Smooth muscle cell (in vitro differentiated cells): Measurements from ENCODE around the gene WSCD2. TPM values are rescaled to one million over a fixed set of nuclear protein-coding genes. Genes with fewer than 3 reads are reported as not detected.

ENCODE experiments used
- DNase-seq: peaks from one replicate; lab custom pipeline; 2025; ENCODE audit not compliant: unreplicated experiment; lab: John Stamatoyannopoulos, UW
- H2AFZ ChIP-seq: fragments of 200-600 bp; sonication (generic); 2 replicates; pipeline ENCODE4 v1.6.0; 2016; ENCODE audit warnings: antibody characterized with exemption, low read depth, mild to moderate bottlenecking
- H3F3A ChIP-seq: fragments of 200-600 bp; sonication (generic); 2 replicates; pipeline ENCODE4 v1.6.0; 2017; ENCODE audit warnings: antibody characterized with exemption, low read depth
- H3K27ac ChIP-seq: fragments of 200-600 bp; sonication (generic); 2 replicates; pipeline ENCODE4 v1.5.1; 2016; ENCODE audit warnings: low read depth, mild to moderate bottlenecking
- H3K27me3 ChIP-seq: fragments of 200-600 bp; sonication (generic); 2 replicates; pipeline ENCODE4 v1.6.1; 2016; ENCODE audit warnings: low read depth, mild to moderate bottlenecking
- H3K36me3 ChIP-seq: fragments of 200-600 bp; sonication (generic); 2 replicates; pipeline ENCODE4 v1.5.1; 2016; ENCODE audit warnings: low read depth
- H3K4me1 ChIP-seq: fragments of 200-600 bp; sonication (generic); 2 replicates; pipeline ENCODE4 v1.5.1; 2016; ENCODE audit warnings: low read depth
- H3K4me2 ChIP-seq: fragments of 200-600 bp; sonication (generic); 2 replicates; pipeline ENCODE4 v1.6.0; 2016; ENCODE audit warnings: mild to moderate bottlenecking
- H3K4me3 ChIP-seq: fragments of 200-600 bp; sonication (generic); 2 replicates; pipeline ENCODE4 v1.5.1; 2016; ENCODE audit warnings: mild to moderate bottlenecking
- H3K79me2 ChIP-seq: fragments of 200-600 bp; sonication (generic); 2 replicates; pipeline ENCODE4 v1.6.0; 2016; ENCODE audit warnings: low read depth, mild to moderate bottlenecking
- H3K9ac ChIP-seq: fragments of 200-600 bp; sonication (generic); 2 replicates; pipeline ENCODE4 v1.6.0; 2016; ENCODE audit warnings: low read depth
- H3K9me3 ChIP-seq: fragments of 200-600 bp; sonication (generic); replicated peaks from 2 replicates; pipeline ENCODE4 v1.5.1; 2016; ENCODE audit warnings: low read depth
- H4K20me1 ChIP-seq: fragments of 200-600 bp; sonication (generic); 2 replicates; pipeline ENCODE4 v1.6.0; 2016; ENCODE audit warnings: low read depth
- WGBS: methylation state at CpG from one replicate; pipeline ENCODE4 v1.1.7; 2016; ENCODE audit warnings: low lambda C conversion rate; 5-methylcytosine and 5-hydroxymethylcytosine counted together
- polyA plus RNA-seq: library from polyadenylated mRNA; unstranded; fragments of >200 nt; fragmentation: Nextera tagmentation; extraction: Ambion mirVana; gene quantifications from 2 replicates; pipeline ENCODE4 v1.2.1, GENCODE V29; 2016
- total RNA-seq: library from RNA; depleted of rRNA; stranded (reverse); fragments of >200 nt; gene quantifications from 2 replicates; pipeline ENCODE4 v1.2.3, GENCODE V29; 2014
- TF ChIP-seq, protein P1 (sequence below): fragments of 200-600 bp; sonication (generic); IDR thresholded peaks from 2 replicates; pipeline ENCODE4 v1.5.1; 2017; ENCODE audit warnings: borderline replicate concordance, mild to moderate bottlenecking, antibody characterized with exemption; ENCODE audit not compliant: insufficient read depth, poor library complexity, severe bottlenecking

The WSCD2 gene
- total and polyA plus RNA-seq, 2 experiments from 2014 or later: 0.13 TPM

DNA sequence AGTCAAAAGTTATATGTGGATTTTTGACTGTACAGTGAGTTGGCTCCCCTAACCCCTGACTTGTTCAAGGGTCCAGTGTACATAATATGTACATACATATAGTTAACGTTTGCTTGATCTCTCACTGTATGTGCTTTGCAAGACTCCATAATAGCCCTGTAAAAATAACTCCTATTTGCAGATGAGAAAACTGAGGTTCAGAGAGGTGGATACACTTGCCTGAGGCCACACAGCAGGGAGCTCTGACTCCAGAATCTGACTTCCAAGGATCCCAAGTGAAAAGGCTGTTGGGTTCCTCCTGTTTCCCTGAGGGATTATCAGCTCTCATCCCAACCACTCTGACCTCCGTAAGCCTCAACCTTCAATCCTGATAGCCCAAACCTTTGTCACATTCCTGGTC lies 168.3 kb downstream of the WSCD2 start:
- H3K36me3 ChIP-seq: peaks cover 4% of the 10 kb centered on the region
- H2AFZ ChIP-seq: no peak overlapping the region
- H4K20me1 ChIP-seq: peaks cover 97% of the 10 kb centered on the region
- WGBS: 98% methylated on average over 2 of the region's 2 CpGs
- no peaks in the 10 kb centered on the region for H3K4me1 ChIP-seq
- H3F3A ChIP-seq: peaks cover 8% of the 10 kb centered on the region
- no peak overlapping the region for H3K4me3 ChIP-seq
- no peak for DNase-seq
- H3K9ac ChIP-seq: no peak overlapping the region
- H3K4me2 ChIP-seq: no peak overlapping the region
- no peaks in the 10 kb centered on the region for H3K27me3 ChIP-seq
- no peaks in the 10 kb centered on the region for H3K9me3 ChIP-seq
- TF ChIP-seq, protein P1, sequence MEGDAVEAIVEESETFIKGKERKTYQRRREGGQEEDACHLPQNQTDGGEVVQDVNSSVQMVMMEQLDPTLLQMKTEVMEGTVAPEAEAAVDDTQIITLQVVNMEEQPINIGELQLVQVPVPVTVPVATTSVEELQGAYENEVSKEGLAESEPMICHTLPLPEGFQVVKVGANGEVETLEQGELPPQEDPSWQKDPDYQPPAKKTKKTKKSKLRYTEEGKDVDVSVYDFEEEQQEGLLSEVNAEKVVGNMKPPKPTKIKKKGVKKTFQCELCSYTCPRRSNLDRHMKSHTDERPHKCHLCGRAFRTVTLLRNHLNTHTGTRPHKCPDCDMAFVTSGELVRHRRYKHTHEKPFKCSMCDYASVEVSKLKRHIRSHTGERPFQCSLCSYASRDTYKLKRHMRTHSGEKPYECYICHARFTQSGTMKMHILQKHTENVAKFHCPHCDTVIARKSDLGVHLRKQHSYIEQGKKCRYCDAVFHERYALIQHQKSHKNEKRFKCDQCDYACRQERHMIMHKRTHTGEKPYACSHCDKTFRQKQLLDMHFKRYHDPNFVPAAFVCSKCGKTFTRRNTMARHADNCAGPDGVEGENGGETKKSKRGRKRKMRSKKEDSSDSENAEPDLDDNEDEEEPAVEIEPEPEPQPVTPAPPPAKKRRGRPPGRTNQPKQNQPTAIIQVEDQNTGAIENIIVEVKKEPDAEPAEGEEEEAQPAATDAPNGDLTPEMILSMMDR: no peak
- H3K27ac ChIP-seq: no peak overlapping the region
- H3K79me2 ChIP-seq: peaks cover 49% of the 10 kb centered on the region

DNA sequence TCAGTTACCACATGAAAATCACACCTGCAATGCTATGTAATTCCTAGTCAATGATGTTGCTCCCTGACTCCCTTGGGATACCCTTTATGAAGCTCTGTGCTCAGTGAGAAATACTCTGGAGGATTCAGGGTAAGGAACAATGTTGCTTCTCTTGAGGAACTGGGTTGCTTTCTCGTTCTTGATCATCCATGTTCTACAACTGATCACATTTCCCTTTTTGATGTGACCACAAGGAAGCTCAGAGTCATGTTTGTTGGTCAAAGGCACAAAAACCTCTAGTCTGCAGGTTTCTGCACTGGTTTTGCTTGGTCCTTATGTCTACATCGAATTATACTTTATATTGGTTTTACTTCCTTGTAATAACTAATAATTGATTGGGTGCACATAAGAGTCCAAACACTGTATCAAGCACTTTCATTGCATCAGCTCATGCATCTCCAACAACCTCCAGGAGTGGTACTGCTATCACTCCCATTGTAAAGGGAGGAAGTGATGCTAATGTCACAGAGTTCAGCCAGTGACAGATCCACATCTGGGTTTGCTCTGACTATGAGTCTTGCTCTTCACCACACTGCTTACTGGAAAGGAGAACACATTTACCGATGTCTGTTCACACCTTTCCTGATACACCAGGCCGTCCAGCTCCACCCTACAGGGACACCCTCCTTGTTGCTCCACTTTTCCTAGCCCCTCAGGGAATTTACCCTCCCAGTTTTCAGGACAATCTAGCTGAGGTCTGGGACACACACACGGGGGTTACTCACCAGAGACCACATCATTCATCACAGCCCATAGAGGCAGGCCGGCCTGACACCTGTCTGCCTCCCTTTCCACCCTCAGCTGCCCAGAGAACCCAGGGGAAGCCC lies 169.0 kb downstream of the WSCD2 start:
- 84% methylated on average over 6 of the region's 6 CpGs for WGBS
- H3K4me1 ChIP-seq: no peaks in the 10 kb centered on the region
- no peaks in the 10 kb centered on the region for H3K9me3 ChIP-seq
- H4K20me1 ChIP-seq: peaks cover 92% of the 10 kb centered on the region
- H3F3A ChIP-seq: peaks cover 8% of the 10 kb centered on the region
- H3K27ac ChIP-seq: no peak overlapping the region
- H3K9ac ChIP-seq: no peak overlapping the region
- H3K79me2 ChIP-seq: peaks cover 56% of the 10 kb centered on the region
- H3K27me3 ChIP-seq: no peaks in the 10 kb centered on the region
- H3K4me2 ChIP-seq: no peak overlapping the region
- H3K36me3 ChIP-seq: no peaks in the 10 kb centered on the region
- no peak for DNase-seq
- TF ChIP-seq, protein P1: no peak
- H2AFZ ChIP-seq: no peak overlapping the region
- H3K4me3 ChIP-seq: no peak overlapping the region

DNA sequence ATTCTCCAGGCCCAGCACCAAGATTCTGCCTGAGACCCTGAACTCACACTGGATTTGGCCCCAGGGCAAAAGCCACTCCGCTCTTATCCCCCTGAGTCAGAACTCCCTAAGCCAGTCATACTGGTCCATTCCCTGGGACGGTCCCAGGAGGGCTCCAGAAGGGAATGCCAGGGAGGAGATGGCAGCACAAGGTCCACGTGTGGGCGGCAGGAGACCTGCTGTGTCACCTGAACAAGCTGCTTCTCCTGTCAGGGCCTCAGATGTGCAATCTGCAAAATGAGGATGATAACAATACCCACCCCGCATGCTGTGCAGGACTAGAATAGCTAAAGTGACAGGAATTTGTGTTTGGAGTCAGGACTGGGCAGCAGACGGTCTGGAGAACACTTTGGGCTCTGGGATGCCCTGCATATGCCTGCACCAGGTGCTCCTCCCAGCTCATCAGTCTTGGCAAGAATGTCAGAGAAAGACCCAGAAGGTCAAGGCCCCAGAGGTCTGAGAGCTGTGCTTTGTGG lies 169.7 kb downstream of the WSCD2 start:
- Histone ChIP-seq H3K4me2 (no peak overlapping the region), H3K4me1 (no peaks in the 10 kb centered on the region), H3K27me3 (no peaks in the 10 kb centered on the region), H3K4me3 (no peak overlapping the region), H3K9ac (no peak overlapping the region), H3K79me2 (peaks cover 63% of the 10 kb centered on the region), H4K20me1 (peaks cover 85% of the 10 kb centered on the region), H3K27ac (no peak overlapping the region), H3F3A (peaks cover 8% of the 10 kb centered on the region), H3K36me3 (no peaks in the 10 kb centered on the region), H3K9me3 (no peaks in the 10 kb centered on the region), H2AFZ (no peak overlapping the region)
- 86% methylated on average over 6 of the region's 6 CpGs for WGBS
- TF ChIP-seq, protein P1: no peak
- no peak for DNase-seq
